AG09319 (cell line): ENCODE measurements around the gene TRAK1.
"Not testable (repeated sequence)": the region's sequence is repeated elsewhere in the genome, so short reads cannot be mapped to it uniquely, and the experiment has no call there.

Experiments
- DNase-seq: peaks from one replicate; pipeline ENCODE4 v3.0.0-alpha.2; 2010; ENCODE audit warnings: low read depth; ENCODE audit errors: extremely low read depth
- TF ChIP-seq, protein P1 (sequence below): IDR thresholded peaks from 2 replicates; pipeline ENCODE4 v1.5.1; 2011; ENCODE audit warnings: low read depth, mild to moderate bottlenecking, inconsistent platforms, low read length, moderate library complexity

The TRAK1 gene

DNA sequence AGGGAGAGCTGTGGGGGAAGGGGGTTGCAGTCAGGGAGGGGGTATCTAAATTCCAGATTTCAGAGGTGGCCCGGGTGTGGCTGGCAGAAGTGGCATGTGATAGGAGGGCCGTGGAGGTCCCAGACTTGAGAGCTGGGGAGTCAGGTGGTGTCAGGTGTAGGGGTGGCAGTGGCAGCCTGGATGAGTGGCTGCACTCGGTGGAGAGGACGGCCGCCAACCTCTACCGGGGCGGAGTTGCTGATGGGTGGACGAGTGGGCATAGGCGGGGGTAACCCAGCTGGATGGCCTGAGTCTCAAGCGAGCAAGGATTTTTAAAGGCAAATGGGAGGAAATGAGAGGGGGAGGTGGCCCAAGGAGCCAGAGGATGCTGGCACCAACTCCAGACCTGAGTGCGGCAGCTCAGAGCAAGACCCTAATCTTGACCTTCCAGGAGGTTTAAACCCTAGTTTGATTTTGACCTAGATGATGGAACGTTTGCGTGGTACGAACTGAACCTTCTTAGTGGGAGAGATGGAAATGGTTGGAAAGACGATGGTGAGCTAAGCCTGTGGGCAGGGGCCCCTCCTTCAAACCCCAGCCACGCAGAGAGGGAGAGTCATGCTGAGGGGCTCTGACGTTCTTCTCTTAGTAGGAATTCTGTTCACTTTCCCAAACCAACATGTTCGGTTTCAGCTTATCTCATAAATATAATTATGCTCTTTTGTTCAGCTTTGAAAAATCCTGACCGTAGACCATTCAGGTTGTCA is 8.0 kb downstream of the TRAK1 start:
- no peak for DNase-seq
- TF ChIP-seq, protein P1, sequence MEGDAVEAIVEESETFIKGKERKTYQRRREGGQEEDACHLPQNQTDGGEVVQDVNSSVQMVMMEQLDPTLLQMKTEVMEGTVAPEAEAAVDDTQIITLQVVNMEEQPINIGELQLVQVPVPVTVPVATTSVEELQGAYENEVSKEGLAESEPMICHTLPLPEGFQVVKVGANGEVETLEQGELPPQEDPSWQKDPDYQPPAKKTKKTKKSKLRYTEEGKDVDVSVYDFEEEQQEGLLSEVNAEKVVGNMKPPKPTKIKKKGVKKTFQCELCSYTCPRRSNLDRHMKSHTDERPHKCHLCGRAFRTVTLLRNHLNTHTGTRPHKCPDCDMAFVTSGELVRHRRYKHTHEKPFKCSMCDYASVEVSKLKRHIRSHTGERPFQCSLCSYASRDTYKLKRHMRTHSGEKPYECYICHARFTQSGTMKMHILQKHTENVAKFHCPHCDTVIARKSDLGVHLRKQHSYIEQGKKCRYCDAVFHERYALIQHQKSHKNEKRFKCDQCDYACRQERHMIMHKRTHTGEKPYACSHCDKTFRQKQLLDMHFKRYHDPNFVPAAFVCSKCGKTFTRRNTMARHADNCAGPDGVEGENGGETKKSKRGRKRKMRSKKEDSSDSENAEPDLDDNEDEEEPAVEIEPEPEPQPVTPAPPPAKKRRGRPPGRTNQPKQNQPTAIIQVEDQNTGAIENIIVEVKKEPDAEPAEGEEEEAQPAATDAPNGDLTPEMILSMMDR: no peak

DNA sequence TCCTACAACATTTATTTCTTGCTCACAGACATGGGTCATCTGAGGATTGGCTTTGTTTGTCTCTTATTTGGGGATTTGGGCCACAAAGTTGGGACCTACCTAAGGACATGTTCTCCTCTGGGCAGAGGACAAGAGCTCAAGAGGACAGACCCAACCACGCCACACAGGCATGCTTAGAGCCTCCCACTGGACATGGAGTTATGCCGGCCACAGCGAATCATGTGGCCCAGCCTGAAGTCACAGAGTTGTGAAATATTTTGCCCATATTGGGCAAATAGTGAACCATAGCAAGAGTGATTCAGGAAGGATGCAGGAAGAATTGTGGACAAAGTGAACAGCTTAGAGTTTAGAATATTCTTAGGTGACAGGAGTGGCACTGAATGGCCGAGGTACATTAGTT is 9.9 kb downstream of the TRAK1 start:
- no peak for DNase-seq

DNA sequence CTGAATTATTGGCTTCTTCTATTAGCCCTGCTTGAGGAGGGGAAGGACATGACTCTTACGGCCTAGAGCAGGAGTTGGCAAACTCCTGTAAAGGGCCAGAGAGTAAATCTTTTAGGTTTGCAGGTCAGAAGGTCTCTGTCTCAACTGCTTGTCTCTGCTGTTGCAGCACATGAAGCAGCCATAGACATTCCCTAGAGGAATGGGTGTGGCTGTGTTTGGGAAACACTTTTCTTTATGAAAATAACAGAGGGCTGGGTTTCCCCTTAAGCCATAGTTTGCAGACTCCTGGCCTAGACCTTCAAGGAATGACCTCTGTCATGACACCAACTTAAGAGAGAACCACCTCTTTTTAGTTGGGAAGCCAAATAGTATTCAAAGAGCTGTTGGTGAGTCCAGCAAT is 10.3 kb downstream of the TRAK1 start:
- no peak for DNase-seq
- TF ChIP-seq, protein P1: no peak

More for the DNA sequence above, 9.9 kb downstream of the TRAK1 start:
- TF ChIP-seq, protein P1: no peak

DNA sequence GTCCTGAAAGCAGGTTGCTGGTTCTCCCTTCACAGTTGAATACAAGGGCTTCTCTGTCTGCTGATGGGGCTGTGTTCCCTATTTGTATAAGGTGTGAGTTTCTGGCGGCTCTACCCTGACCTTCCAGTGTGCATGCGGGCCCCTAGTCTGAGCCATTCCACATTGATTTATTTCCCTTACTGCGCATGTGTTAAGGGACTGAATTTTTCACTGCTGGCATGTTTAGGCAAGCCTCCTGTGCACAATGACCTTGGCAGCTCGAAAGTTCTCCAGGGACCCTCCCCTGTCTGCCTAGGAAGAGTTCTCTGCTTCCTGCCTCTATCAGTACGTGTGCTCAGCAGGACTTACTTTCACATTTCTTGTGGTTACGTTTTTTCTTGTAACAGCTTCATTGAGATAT is 11.4 kb downstream of the TRAK1 start:
- DNase-seq: no peak
- TF ChIP-seq, protein P1: no peak

DNA sequence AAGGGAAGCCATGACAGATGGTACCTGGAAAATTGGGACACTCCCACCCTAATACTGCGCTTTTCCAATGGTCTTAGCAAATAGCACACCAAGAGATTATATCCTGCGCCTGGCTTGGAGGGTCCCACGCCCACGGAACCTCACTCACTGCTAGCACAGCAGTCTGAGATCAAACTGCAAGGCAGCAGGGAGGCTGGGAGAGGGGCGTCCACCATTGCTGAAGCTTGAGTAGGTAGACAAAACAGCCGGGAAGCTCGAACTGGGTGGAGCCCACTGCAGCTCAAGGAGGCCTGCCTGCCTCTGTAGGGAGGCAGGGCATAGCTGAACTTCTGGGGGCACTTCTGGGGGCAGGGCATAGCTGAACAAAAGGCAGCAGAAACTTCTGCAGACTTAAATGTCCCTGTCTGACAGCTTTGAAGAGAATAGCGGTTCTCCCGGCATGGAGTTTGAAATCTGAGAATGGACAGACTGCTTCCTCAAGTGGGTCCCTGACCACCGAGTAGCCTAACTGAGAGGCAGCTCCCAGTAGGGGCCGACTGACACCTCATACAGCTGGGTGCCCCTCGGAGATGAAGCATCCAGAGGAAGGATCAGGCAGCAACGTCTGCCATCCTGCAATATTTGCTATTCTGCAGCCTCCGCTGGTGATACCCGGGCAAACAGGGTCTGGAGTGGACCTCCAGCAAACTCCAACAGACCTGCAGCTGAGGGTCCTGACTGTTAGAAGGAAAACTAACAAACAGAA is 12.9 kb downstream of the TRAK1 start:
- not testable (repeated sequence) for DNase-seq

DNA sequence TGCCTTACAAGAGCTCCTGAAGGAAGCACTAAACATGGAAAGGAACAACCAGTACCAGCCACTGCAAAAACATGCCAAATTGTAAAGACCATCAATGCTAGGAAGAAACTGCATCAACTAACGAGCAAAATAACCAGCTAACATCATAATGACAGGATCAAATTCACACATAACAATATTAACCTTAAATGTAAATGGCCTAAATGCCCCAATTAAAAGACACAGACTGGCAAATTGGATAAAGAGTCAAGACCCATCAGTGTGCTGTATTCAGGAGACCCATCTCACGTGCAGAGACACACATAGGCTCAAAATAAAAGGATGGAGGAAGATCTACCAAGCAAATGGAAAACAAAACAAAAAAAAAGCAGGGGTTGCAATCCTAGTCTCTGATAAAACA is 14.8 kb downstream of the TRAK1 start:
- not testable (repeated sequence) for DNase-seq

DNA sequence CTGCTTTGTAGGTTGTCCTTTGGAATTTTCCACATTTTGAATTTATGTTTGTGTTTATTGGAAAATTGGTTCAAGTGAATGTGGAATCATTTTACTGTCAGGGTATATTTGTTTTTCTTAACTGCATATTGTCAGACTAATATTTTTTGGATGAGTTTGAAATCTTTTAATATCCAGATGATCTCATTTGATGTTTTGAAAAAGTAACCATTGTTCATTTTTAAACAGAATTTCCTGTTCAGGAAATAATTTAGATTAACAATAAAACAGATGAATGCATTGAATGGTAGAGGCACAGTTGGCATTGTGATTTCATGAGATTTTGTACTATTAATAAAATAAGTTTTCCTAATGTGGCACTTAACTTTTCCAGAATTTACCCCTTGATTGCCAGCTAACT is 15.5 kb downstream of the TRAK1 start:
- no peak for DNase-seq
- TF ChIP-seq, protein P1: no peak

DNA sequence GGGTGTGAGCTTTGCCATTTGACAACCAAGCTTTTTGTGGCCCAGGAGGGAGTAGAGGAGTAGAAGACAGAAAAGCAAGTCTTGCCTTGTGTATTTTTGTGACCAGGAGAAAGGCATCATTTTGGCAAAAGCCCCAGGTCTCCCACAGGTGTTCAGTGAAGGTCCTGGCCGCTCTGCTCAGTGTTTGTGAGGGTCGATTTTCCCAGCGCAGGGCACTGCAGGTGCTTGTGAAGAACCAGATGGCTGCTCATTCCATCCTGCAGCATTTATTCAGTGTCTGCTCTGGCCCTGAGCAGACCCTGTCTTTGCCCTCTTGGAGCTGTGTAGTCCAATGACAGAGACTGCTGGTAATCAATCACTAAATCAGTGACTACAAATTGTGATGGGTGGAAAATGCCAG is 19.5 kb downstream of the TRAK1 start:
- TF ChIP-seq, protein P1: no peak
- no peak for DNase-seq
